Caco-2 (cell line): Measurements from ENCODE around the gene ANTKMT. TPM values are rescaled to one million over a fixed set of nuclear protein-coding genes. Genes with fewer than 3 reads are reported as not detected.

Experiments used
- BruUV-seq: library from RNA; stranded (reverse); fragments of 400-500 nt; replicated peaks from 2 replicates; lab custom pipeline; 2021; lab: Mats Ljungman, UMichigan
- CTCF ChIA-PET: fragments of 300-600 bp; sonication (Branson Sonifier 250); formaldehyde crosslinking; loops from one replicate; lab custom pipeline; 2022; ENCODE audit warnings: antibody characterized with exemption; lab: Charles Lee
- POLR2A ChIA-PET: fragments of 300-600 bp; sonication (Branson Sonifier 250); formaldehyde crosslinking; loops from one replicate; lab custom pipeline; 2022; ENCODE audit warnings: antibody characterized with exemption; lab: Charles Lee
- DNase-seq, 2 experiments: peaks; one replicate each; pipeline versions ENCODE4 v3.0.0 to v3.0.0-alpha.2; 2020 to 2022
- H3K27me3 ChIP-seq: replicated peaks from 2 replicates; pipeline ENCODE4 v1.6.0; 2011; ENCODE audit warnings: low read length; ENCODE audit not compliant: control insufficient read depth, insufficient read depth
- H3K36me3 ChIP-seq: 2 replicates; pipeline ENCODE4 v1.5.1; 2011; ENCODE audit warnings: low read length; ENCODE audit not compliant: control insufficient read depth, insufficient read depth
- H3K4me1 ChIP-seq: fragments of 250-450 bp; sonication (Bioruptor Pico); 2 replicates; pipeline ENCODE4 v1.5.1; 2020; ENCODE audit warnings: mild to moderate bottlenecking
- H3K4me3 ChIP-seq: 2 replicates; pipeline ENCODE4 v1.5.1; 2011; ENCODE audit warnings: low read depth, mild to moderate bottlenecking, control low read depth, low read length
- H3K9me3 ChIP-seq: fragments of 250-450 bp; sonication (Bioruptor Pico); 2 replicates; pipeline ENCODE4 v1.5.1; 2020; ENCODE audit warnings: mild to moderate bottlenecking, moderate library complexity
- H3K27ac Mint-ChIP-seq: one replicate; pipeline ENCODE4 v1.8.0; 2022; ENCODE audit warnings: mixed read lengths; ENCODE audit not compliant: unreplicated experiment
- H3K27me3 Mint-ChIP-seq: one replicate; pipeline ENCODE4 v1.8.0; 2022; ENCODE audit warnings: mixed read lengths; ENCODE audit not compliant: insufficient read depth, unreplicated experiment
- H3K36me3 Mint-ChIP-seq: one replicate; pipeline ENCODE4 v1.8.0; 2022; ENCODE audit warnings: mild to moderate bottlenecking, mixed read lengths; ENCODE audit not compliant: insufficient read depth, unreplicated experiment
- H3K4me1 Mint-ChIP-seq: one replicate; pipeline ENCODE4 v1.8.0; 2022; ENCODE audit warnings: low read depth, mixed read lengths; ENCODE audit not compliant: unreplicated experiment
- H3K4me3 Mint-ChIP-seq: one replicate; pipeline ENCODE4 v1.8.0; 2022; ENCODE audit warnings: mild to moderate bottlenecking, moderate library complexity, mixed read lengths; ENCODE audit not compliant: unreplicated experiment
- H3K9me3 Mint-ChIP-seq: one replicate; pipeline ENCODE4 v1.8.0; 2022; ENCODE audit warnings: mixed read lengths; ENCODE audit not compliant: unreplicated experiment
- intact Hi-C: fragments of 100-400 bp; cut with micrococcal nuclease; formaldehyde crosslinking; loops from one replicate; pipeline ENCODE4 v1.10.0; 2022; ENCODE audit not compliant: unreplicated experiment
- total RNA-seq: library from RNA; stranded (reverse); gene quantifications from 2 replicates; pipeline ENCODE4 v1.2.3, GENCODE V29; 2022
- TF ChIP-seq, protein P1 (sequence below), 2 experiments: fragments of 200-600 bp in 1 of 2; IDR thresholded peaks; 1 replicate in 1 of 2; 2 replicates in 1 of 2; pipeline versions ENCODE4 v1.5.1 to v1.8.0; 2011 to 2022; ENCODE audit warnings: antibody characterized with exemption in 1 of 2, control low read depth in 1 of 2, inconsistent platforms in 1 of 2, low read depth in 1 of 2, low read length in 1 of 2, mild to moderate bottlenecking in 1 of 2, moderate library complexity in 1 of 2; ENCODE audit not compliant: insufficient read depth in 1 of 2, severe bottlenecking in 1 of 2, unreplicated experiment in 1 of 2

ANTKMT gene
- total RNA-seq, 1 experiment from 2014 or later = 42.6 TPM

DNA sequence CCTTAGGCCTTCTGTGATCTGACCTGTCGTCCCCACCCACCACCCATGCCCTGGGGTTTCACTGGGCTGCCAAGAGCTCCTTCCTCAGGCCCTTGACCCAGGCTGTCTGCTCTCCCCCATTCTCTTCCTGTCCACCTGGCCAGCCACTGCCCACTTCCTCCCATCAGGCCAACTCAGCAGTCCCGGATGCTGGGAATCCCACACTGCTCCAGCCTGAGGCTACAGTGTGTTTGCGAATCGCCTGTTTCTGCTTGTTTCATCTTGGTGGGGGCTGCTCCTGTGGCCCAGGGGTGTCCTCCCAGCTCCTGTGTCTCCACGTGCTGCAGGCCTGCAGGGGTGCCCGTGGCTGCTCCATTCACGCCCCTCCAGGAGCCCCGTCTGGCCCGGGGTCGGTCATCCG is 6.9 kb upstream of the ANTKMT start:
- no peaks in the 10 kb centered on the region for H3K9me3 ChIP-seq
- H3K4me3 ChIP-seq = no peak overlapping the region
- no peaks in the 10 kb centered on the region for H3K36me3 ChIP-seq
- H3K27ac Mint-ChIP-seq = no peak overlapping the region
- BruUV-seq = no TSS peak
- intact Hi-C loops = loop anchor here (10.0 kb wide), 1 partner anchor 71 kb away; the partner anchor contains the start of genes CHTF18 and RPUSD1
- no peaks in the 10 kb centered on the region for H3K27me3 Mint-ChIP-seq
- H3K4me3 Mint-ChIP-seq = no peak overlapping the region
- peaks cover 7% of the 10 kb centered on the region for H3K4me1 Mint-ChIP-seq
- no peaks in the 10 kb centered on the region for H3K27me3 ChIP-seq
- no peaks in the 10 kb centered on the region for H3K9me3 Mint-ChIP-seq
- H3K36me3 Mint-ChIP-seq = peaks cover 17% of the 10 kb centered on the region
- TF ChIP-seq, protein P1, sequence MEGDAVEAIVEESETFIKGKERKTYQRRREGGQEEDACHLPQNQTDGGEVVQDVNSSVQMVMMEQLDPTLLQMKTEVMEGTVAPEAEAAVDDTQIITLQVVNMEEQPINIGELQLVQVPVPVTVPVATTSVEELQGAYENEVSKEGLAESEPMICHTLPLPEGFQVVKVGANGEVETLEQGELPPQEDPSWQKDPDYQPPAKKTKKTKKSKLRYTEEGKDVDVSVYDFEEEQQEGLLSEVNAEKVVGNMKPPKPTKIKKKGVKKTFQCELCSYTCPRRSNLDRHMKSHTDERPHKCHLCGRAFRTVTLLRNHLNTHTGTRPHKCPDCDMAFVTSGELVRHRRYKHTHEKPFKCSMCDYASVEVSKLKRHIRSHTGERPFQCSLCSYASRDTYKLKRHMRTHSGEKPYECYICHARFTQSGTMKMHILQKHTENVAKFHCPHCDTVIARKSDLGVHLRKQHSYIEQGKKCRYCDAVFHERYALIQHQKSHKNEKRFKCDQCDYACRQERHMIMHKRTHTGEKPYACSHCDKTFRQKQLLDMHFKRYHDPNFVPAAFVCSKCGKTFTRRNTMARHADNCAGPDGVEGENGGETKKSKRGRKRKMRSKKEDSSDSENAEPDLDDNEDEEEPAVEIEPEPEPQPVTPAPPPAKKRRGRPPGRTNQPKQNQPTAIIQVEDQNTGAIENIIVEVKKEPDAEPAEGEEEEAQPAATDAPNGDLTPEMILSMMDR (IDR thresholded peaks at IDR 0.05; ENCODE audit: insufficient read depth in 1 of 2, low read depth in 1 of 2, low read length in 1 of 2, severe bottlenecking in 1 of 2, unreplicated experiment in 1 of 2) = no peak
- ChIA-PET POLR2A (no interaction called here), CTCF (no interaction called here)
- DNase-seq = no peak
- peaks cover 27% of the 10 kb centered on the region for H3K4me1 ChIP-seq

DNA sequence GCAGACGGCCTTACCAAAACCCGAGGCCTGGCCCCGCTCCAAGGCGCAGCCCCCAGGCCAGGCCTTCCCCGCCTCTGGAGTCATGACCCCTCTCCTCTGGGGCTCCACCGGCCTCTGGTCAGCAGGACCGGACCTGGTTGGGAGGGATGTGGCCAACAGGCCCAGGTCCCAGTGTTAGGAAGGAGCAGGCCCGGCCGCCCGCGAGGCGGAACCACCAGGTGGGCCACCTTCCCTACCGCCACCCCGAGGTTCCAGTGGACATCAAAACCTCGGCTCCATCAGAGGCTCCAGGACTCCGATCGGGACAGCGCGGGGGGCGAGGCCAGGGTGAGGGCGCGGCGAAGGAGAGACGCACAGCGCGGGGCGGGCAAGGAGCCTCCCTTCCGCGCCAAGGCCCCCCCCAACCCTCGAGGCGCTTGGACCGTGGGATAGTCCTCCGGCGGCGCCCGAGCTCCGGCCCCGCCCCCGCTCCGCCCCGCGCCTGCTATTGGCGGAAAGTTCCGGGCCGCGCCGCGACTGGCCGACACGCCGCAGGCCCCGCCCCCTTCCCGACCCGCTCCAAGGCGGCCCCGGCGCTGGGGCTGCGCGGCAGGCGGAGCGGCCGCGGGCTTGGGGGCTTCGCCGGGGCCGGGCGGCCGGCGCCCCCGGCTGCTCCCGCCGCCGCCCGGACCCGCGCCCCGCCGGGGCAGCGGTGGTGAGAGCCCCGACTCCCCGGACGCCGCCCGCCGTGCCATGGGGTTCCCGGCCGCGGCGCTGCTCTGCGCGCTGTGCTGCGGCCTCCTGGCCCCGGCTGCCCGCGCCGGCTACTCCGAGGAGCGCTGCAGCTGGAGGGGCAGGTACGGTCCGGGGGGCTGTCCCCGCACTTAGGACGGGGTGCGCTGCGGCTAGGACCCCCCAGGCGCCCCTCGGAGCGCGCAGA is 6.1 kb upstream of the ANTKMT start, which contains the start of gene METRN:
METRN (plus strand) TSS at position 561 of the 919 bp plus-strand sequence; CDS start at position 733, 172 bp downstream.
- Histone ChIP-seq H3K4me1 (peaks cover 31% of the 10 kb centered on the region), H3K36me3 (no peaks in the 10 kb centered on the region), H3K9me3 (no peaks in the 10 kb centered on the region), H3K4me3 (peak within 1 kb of the TSS; percentile 71), H3K27me3 (no peaks in the 10 kb centered on the region)
- intact Hi-C loops = loop anchor here (10.0 kb wide), 1 partner anchor 70 kb away; the partner anchor contains the start of genes CHTF18 and RPUSD1
- POLR2A ChIA-PET = no interaction called here
- peak; percentile 84 to 94 for DNase-seq
- TF ChIP-seq, protein P1 (IDR thresholded peaks at IDR 0.05; ENCODE audit: insufficient read depth in 1 of 2, low read depth in 1 of 2, low read length in 1 of 2, severe bottlenecking in 1 of 2, unreplicated experiment in 1 of 2) = no peak
- Mint-ChIP-seq H3K27ac (no peak within 1 kb of the TSS), H3K4me3 (peak within 1 kb of the TSS; percentile 66), H3K27me3 (no peaks in the 10 kb centered on the region), H3K36me3 (peaks cover 17% of the 10 kb centered on the region), H3K4me1 (peaks cover 7% of the 10 kb centered on the region), H3K9me3 (no peaks in the 10 kb centered on the region)
- CTCF ChIA-PET = interaction anchor here (1.7 kb wide), 1 partner anchor 13 kb away, joined by 10 read pairs; no protein-coding TSS in a partner anchor
- BruUV-seq = no TSS peak

DNA sequence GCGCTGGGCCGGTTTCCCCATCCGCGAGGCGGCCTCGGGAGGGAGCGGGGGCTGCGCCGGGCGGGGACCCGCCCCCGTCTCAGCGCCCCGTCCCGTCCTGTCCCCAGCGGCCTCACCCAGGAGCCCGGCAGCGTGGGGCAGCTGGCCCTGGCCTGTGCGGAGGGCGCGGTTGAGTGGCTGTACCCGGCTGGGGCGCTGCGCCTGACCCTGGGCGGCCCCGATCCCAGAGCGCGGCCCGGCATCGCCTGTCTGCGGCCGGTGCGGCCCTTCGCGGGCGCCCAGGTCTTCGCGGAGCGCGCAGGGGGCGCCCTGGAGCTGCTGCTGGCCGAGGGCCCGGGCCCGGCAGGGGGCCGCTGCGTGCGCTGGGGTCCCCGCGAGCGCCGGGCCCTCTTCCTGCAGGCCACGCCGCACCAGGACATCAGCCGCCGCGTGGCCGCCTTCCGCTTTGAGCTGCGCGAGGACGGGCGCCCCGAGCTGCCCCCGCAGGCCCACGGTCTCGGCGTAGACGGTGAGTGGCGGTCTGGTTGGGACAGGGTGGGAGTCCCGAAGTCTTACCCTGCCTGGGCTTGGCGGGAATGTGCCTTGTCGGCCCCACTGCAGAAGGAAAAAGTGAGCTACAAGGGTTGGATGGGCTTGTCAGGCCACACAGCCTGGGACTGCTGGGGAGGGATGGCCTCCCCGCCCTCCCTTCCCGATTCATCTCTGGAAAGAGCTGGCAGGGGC is 5.3 kb upstream of the ANTKMT start:
- Mint-ChIP-seq H3K27ac (no peak overlapping the region), H3K4me3 (peak overlapping the region; percentile 66), H3K9me3 (no peaks in the 10 kb centered on the region), H3K36me3 (peaks cover 17% of the 10 kb centered on the region), H3K27me3 (no peaks in the 10 kb centered on the region), H3K4me1 (peaks cover 7% of the 10 kb centered on the region)
- ChIA-PET POLR2A (interaction anchor here (1.1 kb wide), 1 partner anchor 13 kb away, joined by 4 read pairs; no protein-coding TSS in a partner anchor), CTCF (interaction anchor here (0.6 to 1.7 kb wide), 5 partner anchors 9 to 73 kb away, joined by 3 to 10 read pairs (median 5); partner anchors contain the start of genes CHTF18, CIAO3 and WDR24)
- intact Hi-C loops = loop anchor here (10.0 kb wide), 1 partner anchor 69 kb away; the partner anchor contains the start of genes CHTF18 and RPUSD1
- TF ChIP-seq, protein P1 (IDR thresholded peaks at IDR 0.05; ENCODE audit: insufficient read depth in 1 of 2, low read depth in 1 of 2, low read length in 1 of 2, severe bottlenecking in 1 of 2, unreplicated experiment in 1 of 2) = peak; percentile 10 to 17
- Histone ChIP-seq H3K4me3 (peak overlapping the region; percentile 71), H3K9me3 (no peaks in the 10 kb centered on the region), H3K4me1 (peaks cover 33% of the 10 kb centered on the region), H3K27me3 (no peaks in the 10 kb centered on the region), H3K36me3 (no peaks in the 10 kb centered on the region)
- no TSS peak for BruUV-seq
- peak in 1 of 2 experiments; percentile 60 for DNase-seq
